NCI-H2081 treated with DMSO at 0.1 percent for 48 hours (cell line): ENCODE measurements around the gene PSMA3.

Experiments used
- DNase-seq: peaks from one replicate; lab custom pipeline; 2025; lab: John Stamatoyannopoulos, UW

The PSMA3 gene

GRCh38 chr14:58272588-58273372 lies 28.1 kb downstream of the PSMA3 start:
- DNase-seq = no peak

GRCh38 chr14:58274881-58275280 lies 30.2 kb downstream of the PSMA3 start:
- DNase-seq = no peak

GRCh38 chr14:58275527-58276190 lies 31.0 kb downstream of the PSMA3 start:
- DNase-seq = no peak

- no peak for DNase-seq
Observed at GRCh38 chr14:58276208-58276607, 31.6 kb downstream of the PSMA3 start.

GRCh38 chr14:58278177-58278576 lies 33.5 kb downstream of the PSMA3 start:
- no peak for DNase-seq

- DNase-seq = no peak
Observed at GRCh38 chr14:58280954-58281787, 36.5 kb downstream of the PSMA3 start.

- DNase-seq = no peak
Observed at GRCh38 chr14:58281969-58282368, 37.3 kb downstream of the PSMA3 start.

- DNase-seq = no peak
Observed at GRCh38 chr14:58282925-58283593, 38.4 kb downstream of the PSMA3 start.

GRCh38 chr14:58283730-58284129 lies 39.1 kb downstream of the PSMA3 start:
- no peak for DNase-seq

GRCh38 chr14:58285132-58285531 lies 40.5 kb downstream of the PSMA3 start:
- no peak for DNase-seq

GRCh38 chr14:58287607-58288042 lies 43.0 kb downstream of the PSMA3 start:
- no peak for DNase-seq

- no peak for DNase-seq
Observed at GRCh38 chr14:58288106-58288792, 43.6 kb downstream of the PSMA3 start.

- no peak for DNase-seq
Observed at GRCh38 chr14:58291646-58292045, 47.0 kb downstream of the PSMA3 start.

- DNase-seq = no peak
Observed at GRCh38 chr14:58292187-58292586, 47.5 kb downstream of the PSMA3 start.

GRCh38 chr14:58294201-58294600 lies 49.6 kb downstream of the PSMA3 start:
- no peak for DNase-seq

- no peak for DNase-seq
Observed at GRCh38 chr14:58296726-58297125, 52.1 kb downstream of the PSMA3 start.

GRCh38 chr14:58297412-58297761 lies 52.7 kb downstream of the PSMA3 start:
- DNase-seq = no peak

GRCh38 chr14:58297762-58298476 lies 53.3 kb downstream of the PSMA3 start:
- DNase-seq = peak; percentile 100

GRCh38 chr14:58298477-58299400 lies 54.1 kb downstream of the PSMA3 start, which contains the start of gene ARID4A:
Gene ARID4A, plus strand, starts transcription at chr14:58298555. Its CDS starts 1,300 bp downstream, at chr14:58299855.
- DNase-seq = no peak
